Measurements from ENCODE around the gene TMEM167A.

The TMEM167A gene

GRCh38 chr5:83076742-83077661 lies at the start of gene TMEM167A, which contains the start of gene XRCC4:
TMEM167A (minus strand) TSS chr5:83077394; CDS start chr5:83077323, 71 bp downstream.
XRCC4 (plus strand) TSS chr5:83077547; CDS start chr5:83104920, 27,373 bp downstream.
- no peaks in the 10 kb centered on the region for H3K27me3 ChIP-seq (ENCODE audit: control insufficient read depth in 5 of 5, insufficient read depth in 4 of 5, low read length in 5 of 5)
- peak within 1 kb of the TSS; percentile 91 for H3K27ac ChIP-seq (ENCODE audit: low read depth, low read length)
- peaks cover 5 to 45% (median 37%) of the 10 kb centered on the region in 5 donors for H3K4me1 ChIP-seq (ENCODE audit: control insufficient read depth in 5 of 5, insufficient read depth in 5 of 5, low read length in 5 of 5)
- peak within 1 kb of the TSS; percentile 91 to 99 (median 98) for H3K4me3 ChIP-seq (ENCODE audit: low read depth in 1 of 5, low read length in 5 of 5)
- no peaks in the 10 kb centered on the region for H3K36me3 ChIP-seq (ENCODE audit: control insufficient read depth in 5 of 5, insufficient read depth in 5 of 5, low read length in 5 of 5)
- H3K9me3 ChIP-seq (ENCODE audit: control insufficient read depth in 5 of 5, low read length in 5 of 5) = no peaks in the 10 kb centered on the region
- H3K9ac ChIP-seq (ENCODE audit: low read length in 5 of 5) = peak within 1 kb of the TSS; percentile 83 to 97 (median 91)

GRCh38 chr5:83126501-83126900 lies 49.3 kb upstream of the TMEM167A start:
- Histone ChIP-seq H3K4me3 (ENCODE audit: low read depth in 1 of 5, low read length in 5 of 5) (no peak overlapping the region), H3K27me3 (ENCODE audit: control insufficient read depth in 5 of 5, insufficient read depth in 4 of 5, low read length in 5 of 5) (no peaks in the 10 kb centered on the region), H3K9me3 (ENCODE audit: control insufficient read depth in 5 of 5, low read length in 5 of 5) (peaks cover 0 to 4% (median 0%) of the 10 kb centered on the region in 5 donors), H3K36me3 (ENCODE audit: control insufficient read depth in 5 of 5, insufficient read depth in 5 of 5, low read length in 5 of 5) (no peaks in the 10 kb centered on the region), H3K9ac (ENCODE audit: low read length in 5 of 5) (no peak overlapping the region), H3K27ac (ENCODE audit: low read depth, low read length) (no peak overlapping the region), H3K4me1 (ENCODE audit: control insufficient read depth in 5 of 5, insufficient read depth in 5 of 5, low read length in 5 of 5) (no peaks in the 10 kb centered on the region)

GRCh38 chr5:83125560-83125959 lies 48.4 kb upstream of the TMEM167A start:
- Histone ChIP-seq H3K4me1 (ENCODE audit: control insufficient read depth in 5 of 5, insufficient read depth in 5 of 5, low read length in 5 of 5) (no peaks in the 10 kb centered on the region), H3K4me3 (ENCODE audit: low read depth in 1 of 5, low read length in 5 of 5) (no peak overlapping the region), H3K9ac (ENCODE audit: low read length in 5 of 5) (no peak overlapping the region), H3K27me3 (ENCODE audit: control insufficient read depth in 5 of 5, insufficient read depth in 4 of 5, low read length in 5 of 5) (no peaks in the 10 kb centered on the region), H3K9me3 (ENCODE audit: control insufficient read depth in 5 of 5, low read length in 5 of 5) (peaks cover 0 to 4% (median 0%) of the 10 kb centered on the region in 5 donors), H3K27ac (ENCODE audit: low read depth, low read length) (no peak overlapping the region), H3K36me3 (ENCODE audit: control insufficient read depth in 5 of 5, insufficient read depth in 5 of 5, low read length in 5 of 5) (no peaks in the 10 kb centered on the region)

GRCh38 chr5:83124593-83124992 lies 47.4 kb upstream of the TMEM167A start:
- Histone ChIP-seq H3K9ac (ENCODE audit: low read length in 5 of 5) (no peak overlapping the region), H3K4me3 (ENCODE audit: low read depth in 1 of 5, low read length in 5 of 5) (no peak overlapping the region), H3K4me1 (ENCODE audit: control insufficient read depth in 5 of 5, insufficient read depth in 5 of 5, low read length in 5 of 5) (no peaks in the 10 kb centered on the region), H3K27me3 (ENCODE audit: control insufficient read depth in 5 of 5, insufficient read depth in 4 of 5, low read length in 5 of 5) (no peaks in the 10 kb centered on the region), H3K27ac (ENCODE audit: low read depth, low read length) (no peak overlapping the region), H3K36me3 (ENCODE audit: control insufficient read depth in 5 of 5, insufficient read depth in 5 of 5, low read length in 5 of 5) (no peaks in the 10 kb centered on the region), H3K9me3 (ENCODE audit: control insufficient read depth in 5 of 5, low read length in 5 of 5) (peaks cover 0 to 4% (median 0%) of the 10 kb centered on the region in 5 donors)

- H3K4me3 ChIP-seq (ENCODE audit: low read depth in 1 of 5, low read length in 5 of 5) = no peak overlapping the region
- H3K9me3 ChIP-seq (ENCODE audit: control insufficient read depth in 5 of 5, low read length in 5 of 5) = peaks cover 0 to 9% (median 4%) of the 10 kb centered on the region in 5 donors
- no peaks in the 10 kb centered on the region for H3K27me3 ChIP-seq (ENCODE audit: control insufficient read depth in 5 of 5, insufficient read depth in 4 of 5, low read length in 5 of 5)
Measured at GRCh38 chr5:83118976-83119375, 41.8 kb upstream of the TMEM167A start.

GRCh38 chr5:83118471-83118870 lies 41.3 kb upstream of the TMEM167A start:
- peaks cover 0 to 3% (median 0%) of the 10 kb centered on the region in 5 donors for H3K36me3 ChIP-seq (ENCODE audit: control insufficient read depth in 5 of 5, insufficient read depth in 5 of 5, low read length in 5 of 5)

More at GRCh38 chr5:83118976-83119375, 41.8 kb upstream of the TMEM167A start:
- Histone ChIP-seq H3K4me1 (ENCODE audit: control insufficient read depth in 5 of 5, insufficient read depth in 5 of 5, low read length in 5 of 5) (no peaks in the 10 kb centered on the region), H3K36me3 (ENCODE audit: control insufficient read depth in 5 of 5, insufficient read depth in 5 of 5, low read length in 5 of 5) (peaks cover 0 to 2% (median 0%) of the 10 kb centered on the region in 5 donors), H3K9ac (ENCODE audit: low read length in 5 of 5) (no peak overlapping the region), H3K27ac (ENCODE audit: low read depth, low read length) (no peak overlapping the region)

GRCh38 chr5:83115816-83116215 lies 38.6 kb upstream of the TMEM167A start:
- peaks cover 0 to 8% (median 4%) of the 10 kb centered on the region in 5 donors for H3K36me3 ChIP-seq (ENCODE audit: control insufficient read depth in 5 of 5, insufficient read depth in 5 of 5, low read length in 5 of 5)
- H3K27me3 ChIP-seq (ENCODE audit: control insufficient read depth in 5 of 5, insufficient read depth in 4 of 5, low read length in 5 of 5) = no peaks in the 10 kb centered on the region
- H3K4me1 ChIP-seq (ENCODE audit: control insufficient read depth in 5 of 5, insufficient read depth in 5 of 5, low read length in 5 of 5) = no peaks in the 10 kb centered on the region

More at GRCh38 chr5:83118471-83118870, 41.3 kb upstream of the TMEM167A start:
- Histone ChIP-seq H3K9ac (ENCODE audit: low read length in 5 of 5) (no peak overlapping the region), H3K27ac (ENCODE audit: low read depth, low read length) (no peak overlapping the region), H3K9me3 (ENCODE audit: control insufficient read depth in 5 of 5, low read length in 5 of 5) (peaks cover 0 to 9% (median 4%) of the 10 kb centered on the region in 5 donors), H3K4me1 (ENCODE audit: control insufficient read depth in 5 of 5, insufficient read depth in 5 of 5, low read length in 5 of 5) (no peaks in the 10 kb centered on the region), H3K27me3 (ENCODE audit: control insufficient read depth in 5 of 5, insufficient read depth in 4 of 5, low read length in 5 of 5) (no peaks in the 10 kb centered on the region), H3K4me3 (ENCODE audit: low read depth in 1 of 5, low read length in 5 of 5) (no peak overlapping the region)

GRCh38 chr5:83109380-83109779 lies 32.2 kb upstream of the TMEM167A start:
- Histone ChIP-seq H3K27me3 (ENCODE audit: control insufficient read depth in 5 of 5, insufficient read depth in 4 of 5, low read length in 5 of 5) (no peaks in the 10 kb centered on the region), H3K27ac (ENCODE audit: low read depth, low read length) (no peak overlapping the region), H3K4me1 (ENCODE audit: control insufficient read depth in 5 of 5, insufficient read depth in 5 of 5, low read length in 5 of 5) (no peaks in the 10 kb centered on the region), H3K4me3 (ENCODE audit: low read depth in 1 of 5, low read length in 5 of 5) (no peak overlapping the region), H3K9me3 (ENCODE audit: control insufficient read depth in 5 of 5, low read length in 5 of 5) (no peaks in the 10 kb centered on the region), H3K36me3 (ENCODE audit: control insufficient read depth in 5 of 5, insufficient read depth in 5 of 5, low read length in 5 of 5) (peaks cover 0 to 6% (median 4%) of the 10 kb centered on the region in 5 donors), H3K9ac (ENCODE audit: low read length in 5 of 5) (no peak overlapping the region)

More at GRCh38 chr5:83115816-83116215, 38.6 kb upstream of the TMEM167A start:
- Histone ChIP-seq H3K27ac (ENCODE audit: low read depth, low read length) (no peak overlapping the region), H3K4me3 (ENCODE audit: low read depth in 1 of 5, low read length in 5 of 5) (no peak overlapping the region), H3K9ac (ENCODE audit: low read length in 5 of 5) (no peak overlapping the region), H3K9me3 (ENCODE audit: control insufficient read depth in 5 of 5, low read length in 5 of 5) (peaks cover 0 to 9% (median 4%) of the 10 kb centered on the region in 5 donors)

- Histone ChIP-seq H3K4me1 (ENCODE audit: control insufficient read depth in 5 of 5, insufficient read depth in 5 of 5, low read length in 5 of 5) (no peaks in the 10 kb centered on the region), H3K27ac (ENCODE audit: low read depth, low read length) (no peak overlapping the region), H3K9ac (ENCODE audit: low read length in 5 of 5) (no peak overlapping the region), H3K4me3 (ENCODE audit: low read depth in 1 of 5, low read length in 5 of 5) (no peak overlapping the region), H3K36me3 (ENCODE audit: control insufficient read depth in 5 of 5, insufficient read depth in 5 of 5, low read length in 5 of 5) (peaks cover 0 to 6% (median 0%) of the 10 kb centered on the region in 5 donors), H3K9me3 (ENCODE audit: control insufficient read depth in 5 of 5, low read length in 5 of 5) (no peaks in the 10 kb centered on the region), H3K27me3 (ENCODE audit: control insufficient read depth in 5 of 5, insufficient read depth in 4 of 5, low read length in 5 of 5) (no peaks in the 10 kb centered on the region)
Measured at GRCh38 chr5:83107692-83108420, 30.7 kb upstream of the TMEM167A start.
